A549 (cell line): ENCODE measurements around the gene NXN.

Experiments
- BHLHE40 ChIP-seq: IDR thresholded peaks from 2 replicates; pipeline ENCODE4 v1.6.1; 2012; ENCODE audit warnings: low read depth, low read length, inconsistent platforms
- CTCF ChIP-seq: fragments of >200 bp; sonication (Bioruptor Twin); formaldehyde crosslinking; IDR thresholded peaks from 3 replicates; pipeline ENCODE4 v1.5.1; 2016
- EP300 ChIP-seq, 2 experiments: fragments of >200 bp; sonication (Bioruptor Twin); formaldehyde crosslinking; IDR thresholded peaks; 2 replicates in 1 of 2; 3 replicates in 1 of 2; pipeline ENCODE4 v1.6.1; 2016 to 2017
- FOSB ChIP-seq: fragments of 250-450 bp; sonication (Bioruptor Pico); IDR thresholded peaks from 2 replicates; pipeline ENCODE4 v1.5.0; 2020; ENCODE audit warnings: mild to moderate bottlenecking, moderate library complexity
- FOSL2 ChIP-seq, 2 experiments: fragments of 450-650 bp in 1 of 2; fragments of >200 bp in 1 of 2; sonication (Bioruptor Twin) in 1 of 2; formaldehyde crosslinking; IDR thresholded peaks; 2 replicates each; pipeline versions ENCODE4 v1.5.0 to v1.6.1; 2016 to 2020; ENCODE audit warnings: mild to moderate bottlenecking in 1 of 2, moderate library complexity in 1 of 2
- HDAC2 ChIP-seq: fragments of 200-600 bp; sonication (generic); IDR thresholded peaks from 2 replicates; pipeline ENCODE4 v1.6.1; 2016
- KDM1A ChIP-seq: fragments of 200-600 bp; sonication (generic); IDR thresholded peaks from 2 replicates; pipeline ENCODE4 v1.6.1; 2016; ENCODE audit warnings: low read depth, mild to moderate bottlenecking
- POLR2A ChIP-seq: IDR thresholded peaks from 2 replicates; pipeline ENCODE4 v1.6.1; 2012; ENCODE audit warnings: mild to moderate bottlenecking, low read length
- RNF2 ChIP-seq: fragments of 200-600 bp; sonication (generic); IDR thresholded peaks from 2 replicates; pipeline ENCODE4 v1.6.1; 2016; ENCODE audit warnings: low read depth, mild to moderate bottlenecking, antibody characterized with exemption, moderate library complexity, borderline replicate concordance
- SMC3 ChIP-seq: fragments of >200 bp; sonication (Bioruptor Twin); formaldehyde crosslinking; IDR thresholded peaks from 3 replicates; pipeline ENCODE4 v1.6.1; 2018; ENCODE audit warnings: inconsistent platforms
- TF ChIP-seq, protein P1 (sequence below): fragments of 200-600 bp; sonication (generic); IDR thresholded peaks from 2 replicates; pipeline ENCODE4 v1.6.1; 2016; ENCODE audit warnings: antibody characterized with exemption, mild to moderate bottlenecking, moderate library complexity

DNA sequence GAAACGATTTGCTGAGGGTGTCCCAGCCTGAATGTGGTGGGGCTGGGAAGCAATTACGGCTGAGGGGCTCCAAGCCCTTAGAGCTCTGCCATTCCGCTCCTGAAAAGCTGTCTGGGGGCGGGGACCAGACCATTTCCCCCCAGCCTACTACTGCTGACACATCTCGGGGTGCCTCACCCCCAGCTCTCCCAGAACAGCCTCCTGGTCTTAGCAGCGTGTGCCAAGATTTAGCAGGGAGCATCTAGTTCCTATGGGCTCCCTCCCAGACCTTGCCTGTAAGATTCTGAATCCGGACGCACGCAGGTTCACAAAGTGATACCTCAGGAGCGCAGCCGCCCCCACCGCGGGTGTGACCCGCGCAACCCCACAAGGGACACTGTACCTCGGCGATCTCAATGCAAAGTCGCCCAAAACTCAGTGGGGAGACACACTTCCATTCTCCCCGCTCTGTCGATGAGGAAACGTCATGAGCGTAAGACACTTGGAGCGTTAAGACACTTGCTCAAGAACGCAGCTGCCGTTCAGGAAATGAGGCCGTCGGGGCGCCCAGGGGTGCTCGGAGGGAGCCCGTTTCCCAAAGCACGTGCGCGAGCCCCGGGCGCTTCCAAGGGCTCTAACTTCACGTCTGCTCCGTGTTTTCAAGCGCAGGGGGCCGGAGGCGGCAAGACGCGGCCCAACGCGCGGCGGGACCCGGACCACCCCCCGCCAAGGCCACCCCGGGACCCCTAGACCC lies 228.1 kb downstream of the NXN start:
- no peak for TF ChIP-seq FOSL2 (IDR thresholded peaks at IDR 0.05)
- no peak for TF ChIP-seq FOSL2 (CRISPR knock-in tag; IDR thresholded peaks at IDR 0.05)
- no peak for TF ChIP-seq CTCF
- TF ChIP-seq, protein P1, sequence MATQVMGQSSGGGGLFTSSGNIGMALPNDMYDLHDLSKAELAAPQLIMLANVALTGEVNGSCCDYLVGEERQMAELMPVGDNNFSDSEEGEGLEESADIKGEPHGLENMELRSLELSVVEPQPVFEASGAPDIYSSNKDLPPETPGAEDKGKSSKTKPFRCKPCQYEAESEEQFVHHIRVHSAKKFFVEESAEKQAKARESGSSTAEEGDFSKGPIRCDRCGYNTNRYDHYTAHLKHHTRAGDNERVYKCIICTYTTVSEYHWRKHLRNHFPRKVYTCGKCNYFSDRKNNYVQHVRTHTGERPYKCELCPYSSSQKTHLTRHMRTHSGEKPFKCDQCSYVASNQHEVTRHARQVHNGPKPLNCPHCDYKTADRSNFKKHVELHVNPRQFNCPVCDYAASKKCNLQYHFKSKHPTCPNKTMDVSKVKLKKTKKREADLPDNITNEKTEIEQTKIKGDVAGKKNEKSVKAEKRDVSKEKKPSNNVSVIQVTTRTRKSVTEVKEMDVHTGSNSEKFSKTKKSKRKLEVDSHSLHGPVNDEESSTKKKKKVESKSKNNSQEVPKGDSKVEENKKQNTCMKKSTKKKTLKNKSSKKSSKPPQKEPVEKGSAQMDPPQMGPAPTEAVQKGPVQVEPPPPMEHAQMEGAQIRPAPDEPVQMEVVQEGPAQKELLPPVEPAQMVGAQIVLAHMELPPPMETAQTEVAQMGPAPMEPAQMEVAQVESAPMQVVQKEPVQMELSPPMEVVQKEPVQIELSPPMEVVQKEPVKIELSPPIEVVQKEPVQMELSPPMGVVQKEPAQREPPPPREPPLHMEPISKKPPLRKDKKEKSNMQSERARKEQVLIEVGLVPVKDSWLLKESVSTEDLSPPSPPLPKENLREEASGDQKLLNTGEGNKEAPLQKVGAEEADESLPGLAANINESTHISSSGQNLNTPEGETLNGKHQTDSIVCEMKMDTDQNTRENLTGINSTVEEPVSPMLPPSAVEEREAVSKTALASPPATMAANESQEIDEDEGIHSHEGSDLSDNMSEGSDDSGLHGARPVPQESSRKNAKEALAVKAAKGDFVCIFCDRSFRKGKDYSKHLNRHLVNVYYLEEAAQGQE = no peak
- no peak for TF ChIP-seq HDAC2
- TF ChIP-seq SMC3 = no peak
- TF ChIP-seq BHLHE40 = no peak
- no peak for TF ChIP-seq RNF2
- no peak for TF ChIP-seq POLR2A
- no peak for TF ChIP-seq FOSB (CRISPR knock-in tag)
- no peak for TF ChIP-seq KDM1A
- TF ChIP-seq EP300 (IDR thresholded peaks at IDR 0.05) = no peak
